Testis (tissue), 2 donors: ENCODE measurements around the gene OPN3.

Experiments used
- CTCF ChIP-seq, 3 experiments: fragments of 450-650 bp in 2 of 3; fragments of 200-600 bp in 1 of 3; sonication (generic) in 1 of 3; IDR thresholded peaks; one replicate each; pipeline ENCODE4 v1.5.1; 2016 to 2019; ENCODE audit warnings: antibody characterized with exemption in 3 of 3, mild to moderate bottlenecking in 2 of 3, moderate library complexity in 1 of 3
- POLR2A ChIP-seq: fragments of 450-650 bp; IDR thresholded peaks from one replicate; pipeline ENCODE4 v1.6.1; 2017; ENCODE audit warnings: antibody characterized with exemption, mild to moderate bottlenecking, moderate library complexity

- TF ChIP-seq CTCF (IDR thresholded peaks at IDR 0.05) (no peak), POLR2A (no peak)
Observed at GRCh38 chr1:241688940-241689368, 48.8 kb upstream of the OPN3 start.
